Stimulated activated CD8-positive, alpha-beta memory T cell treated with anti-CD3 and anti-CD28 coated beads, Interleukin-12 subunit alpha, Interleukin-12 subunit beta, amount 100 ng/mL, for 24 hours (primary cell): ENCODE data around the gene CLDND1.

ENCODE experiments used
- DNase-seq: peaks from one replicate; pipeline ENCODE4 v3.0.0-alpha.2; 2020; ENCODE audit errors: extremely low read depth

Gene CLDND1

DNA sequence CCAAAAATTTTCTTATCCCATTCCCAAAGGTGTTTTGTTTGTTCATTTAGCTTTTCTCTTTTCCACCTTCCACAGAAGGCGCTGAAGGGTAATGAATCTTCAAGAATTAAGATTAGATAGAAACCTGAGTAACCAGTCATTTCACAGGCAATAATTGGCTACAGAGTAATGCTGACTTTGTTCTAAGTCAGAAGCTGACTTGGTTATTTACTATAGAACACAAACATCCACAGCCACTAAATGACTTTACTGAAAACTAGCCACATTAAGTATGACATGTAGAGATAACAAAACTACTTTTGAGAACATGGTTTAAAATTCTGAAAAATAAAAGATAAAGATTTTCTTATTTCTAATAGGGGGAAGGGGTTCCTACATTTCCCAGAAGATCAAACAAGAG is 7.8 kb downstream of the CLDND1 start:
- DNase-seq = no peak

DNA sequence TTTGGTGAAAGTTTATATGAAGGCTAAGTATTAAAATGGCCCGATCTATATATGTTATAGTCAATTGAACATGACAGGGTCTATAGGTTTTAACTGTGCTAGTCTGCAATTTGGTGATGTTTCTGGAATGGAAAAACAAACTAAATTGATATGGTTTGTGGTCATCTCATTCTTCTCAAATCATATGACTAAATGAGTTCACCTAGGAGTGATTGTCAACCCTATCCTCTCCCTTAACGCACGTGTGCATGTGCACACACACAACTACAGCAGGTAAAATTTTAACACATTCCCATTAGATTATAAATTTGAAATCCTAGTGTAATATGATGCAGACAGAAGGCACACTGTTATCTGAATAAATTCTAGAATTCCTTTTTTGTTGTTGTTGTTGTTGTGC is 9.0 kb downstream of the CLDND1 start:
- no peak for DNase-seq

DNA sequence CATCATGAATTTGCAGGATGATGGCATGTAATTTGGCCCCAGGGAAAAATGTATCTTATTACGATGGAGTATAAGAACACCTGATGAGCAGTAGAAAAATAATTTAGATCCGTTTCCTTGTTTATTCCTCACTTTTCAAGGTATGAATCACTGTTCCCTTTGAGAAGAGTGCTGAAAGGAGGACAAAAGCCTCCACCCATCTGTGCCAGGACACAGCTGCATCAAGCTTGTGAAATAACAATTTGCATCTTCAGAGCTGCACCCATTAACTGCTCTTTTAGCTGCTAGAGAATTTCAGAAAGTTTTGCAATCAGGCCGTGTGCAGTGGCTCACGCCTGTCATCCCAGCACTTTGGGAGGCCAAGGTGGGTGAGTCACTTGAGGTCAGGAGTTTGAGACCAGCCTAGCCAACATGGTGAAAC is 9.6 kb downstream of the CLDND1 start:
- no peak for DNase-seq

DNA sequence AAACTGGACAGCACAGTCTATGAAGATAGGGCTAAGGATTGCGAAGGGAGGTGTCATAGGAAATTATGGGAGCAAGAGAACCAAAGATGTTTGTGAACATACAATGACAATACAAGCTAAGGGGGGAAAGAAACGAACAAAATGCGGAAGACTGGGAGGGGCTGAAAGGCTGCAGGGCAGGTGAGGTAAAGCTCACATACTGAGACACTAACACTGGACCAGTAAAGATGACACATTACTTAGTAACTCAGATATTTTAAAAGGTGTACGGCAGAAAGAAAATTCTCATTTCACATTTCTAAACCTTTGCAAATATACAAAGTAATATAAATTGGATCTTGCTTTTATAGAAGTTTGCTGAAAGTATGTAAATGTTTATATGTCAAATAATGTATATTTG is 10.1 kb downstream of the CLDND1 start:
- no peak for DNase-seq

DNA sequence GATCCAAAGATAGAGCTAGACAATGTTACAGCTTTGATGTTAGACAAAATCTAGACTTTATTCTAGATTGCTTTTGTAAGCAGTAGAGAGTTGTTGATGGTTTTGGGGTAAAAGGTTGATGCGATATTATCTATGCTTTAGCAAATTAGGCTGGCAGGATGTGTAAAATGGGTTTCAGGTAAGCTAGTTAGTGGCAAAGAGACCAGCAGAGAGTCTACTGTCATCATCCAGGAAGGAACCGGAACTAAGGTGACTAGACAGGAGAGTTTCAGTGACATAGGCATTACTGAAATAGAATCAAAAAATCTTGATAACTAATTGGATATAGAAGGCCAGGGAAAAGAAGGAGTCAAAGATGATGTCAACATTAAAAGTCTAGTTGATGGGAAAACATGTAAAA is 14.1 kb downstream of the CLDND1 start:
- DNase-seq = no peak

DNA sequence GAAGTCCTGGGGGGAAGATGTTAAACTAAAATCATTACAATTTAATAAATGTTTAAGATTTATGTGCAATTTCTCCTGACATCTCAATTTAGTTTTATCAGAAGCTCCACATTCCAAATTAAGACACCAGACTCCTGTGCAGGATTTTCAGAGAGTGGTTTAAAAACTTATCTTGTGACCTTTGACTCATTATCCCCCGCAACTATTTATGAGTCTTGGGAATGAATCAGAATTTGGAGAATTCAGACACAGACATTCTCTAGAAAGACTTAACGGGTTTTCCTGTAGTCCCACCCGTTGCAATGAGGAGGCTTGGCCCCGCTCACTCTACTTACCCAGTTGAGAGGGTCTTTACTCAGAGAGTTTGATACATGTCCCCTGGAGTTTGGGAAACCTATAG is 18.2 kb downstream of the CLDND1 start:
- DNase-seq = no peak

DNA sequence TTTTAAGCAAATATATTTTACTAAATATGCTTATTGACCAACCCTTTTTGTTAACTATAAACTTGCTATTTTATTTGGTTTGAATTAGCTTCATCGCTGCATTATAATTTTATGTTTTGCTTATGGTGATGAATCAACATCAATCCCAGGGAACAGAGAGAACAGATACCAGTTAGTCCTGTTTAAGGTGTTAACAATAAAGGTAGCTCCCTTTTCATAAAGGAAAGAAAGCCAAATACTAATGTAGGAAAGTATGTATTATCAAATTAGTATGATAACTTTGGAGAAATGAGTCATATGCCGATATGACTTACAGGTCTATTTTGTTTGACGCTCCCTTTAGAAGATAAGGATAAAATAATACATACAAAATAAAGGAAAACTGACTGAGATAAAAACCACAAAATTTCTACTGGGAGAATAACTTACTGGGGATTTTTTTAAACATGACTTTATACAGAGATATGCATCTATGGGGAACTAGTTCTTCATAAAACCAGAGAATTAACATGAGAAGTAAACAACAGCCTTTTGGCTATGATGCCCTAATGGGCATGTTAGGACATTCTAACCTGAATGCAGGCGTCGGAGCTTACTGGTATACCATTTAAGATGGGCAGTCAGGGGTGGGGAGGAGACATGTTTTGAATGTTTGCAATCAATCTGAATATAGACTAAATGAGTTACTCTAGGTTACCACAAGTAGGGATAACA is 20.7 kb downstream of the CLDND1 start:
- no peak for DNase-seq

DNA sequence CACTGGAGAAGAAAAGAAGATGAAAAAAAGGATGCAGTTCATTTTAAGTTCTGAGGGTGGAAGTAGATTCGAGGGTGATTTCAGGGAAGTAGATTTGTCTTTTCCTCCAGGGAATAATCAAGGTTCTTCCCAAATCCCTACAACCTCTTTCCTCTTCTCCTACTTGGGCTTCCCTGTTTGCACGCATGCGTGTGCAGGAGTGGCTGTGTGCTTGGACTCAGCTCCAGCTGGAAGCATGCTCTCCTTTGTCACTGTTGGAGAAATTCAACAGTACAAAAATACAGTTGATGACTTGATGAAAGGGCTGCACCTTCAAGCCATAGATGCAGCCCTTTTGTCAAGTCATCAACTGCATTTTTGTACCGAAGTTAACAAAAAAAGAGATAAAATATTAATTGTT is 21.4 kb downstream of the CLDND1 start:
- no peak for DNase-seq

DNA sequence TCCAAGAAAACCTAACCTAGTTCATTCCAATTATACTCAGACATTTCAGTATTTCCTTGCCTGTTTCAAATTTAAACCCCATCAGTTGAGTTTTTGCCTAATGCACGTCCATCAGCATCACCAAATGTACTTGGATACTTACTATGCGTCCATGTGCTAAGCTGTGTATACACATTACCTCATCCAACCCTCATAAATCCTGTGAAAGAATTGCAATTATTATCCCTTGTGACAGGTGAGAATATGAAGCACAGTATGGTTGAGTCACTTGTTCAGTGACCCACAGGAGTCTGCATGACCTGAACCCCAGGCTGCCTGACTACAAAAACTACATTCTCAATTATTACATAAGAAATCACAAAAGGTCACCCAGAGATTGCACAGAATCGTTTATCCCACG is 22.7 kb downstream of the CLDND1 start:
- no peak for DNase-seq

DNA sequence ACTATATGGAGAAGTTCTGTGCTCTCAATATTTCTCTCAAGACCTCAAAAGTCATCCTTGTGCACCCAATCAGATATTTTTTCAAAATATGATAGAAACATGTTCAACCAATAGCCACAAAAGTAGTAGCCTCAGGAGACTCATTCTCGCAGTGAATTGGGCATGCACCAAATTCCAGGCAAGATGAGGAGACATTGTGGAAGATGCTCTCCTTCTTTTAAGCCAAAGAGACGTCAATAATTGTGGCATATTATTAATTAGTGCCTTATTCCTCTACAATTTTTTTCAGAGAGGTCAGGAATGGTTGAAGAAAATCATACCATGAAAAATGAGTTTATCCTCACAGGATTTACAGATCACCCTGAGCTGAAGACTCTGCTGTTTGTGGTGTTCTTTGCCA is 25.3 kb downstream of the CLDND1 start, which contains the start of gene OR5K2:
TSS of gene OR5K2 (plus strand) at position 301 of the 400 bp plus-strand sequence. CDS start at position 301, 0 bp downstream.
- DNase-seq = no peak

DNA sequence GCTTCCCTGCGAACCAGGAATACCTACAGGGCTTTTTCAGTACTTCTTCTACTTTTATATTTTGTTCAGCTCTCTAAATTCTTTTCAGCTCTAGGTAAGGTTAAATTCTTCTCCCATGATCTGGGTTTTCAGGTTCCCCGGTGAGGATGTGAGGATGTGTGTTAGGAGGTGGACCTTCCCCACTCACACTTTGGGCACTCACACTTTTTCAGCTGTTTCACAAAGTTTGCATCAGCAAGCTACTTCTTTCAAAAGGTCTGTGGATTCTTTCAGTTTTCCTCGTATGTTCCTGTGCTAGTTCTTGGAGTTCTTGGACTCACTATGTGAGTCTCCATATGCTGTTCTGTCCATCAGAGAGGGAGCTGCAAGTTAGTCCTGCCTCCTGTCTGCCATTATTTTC is 39.1 kb downstream of the CLDND1 start:
- DNase-seq = no peak

DNA sequence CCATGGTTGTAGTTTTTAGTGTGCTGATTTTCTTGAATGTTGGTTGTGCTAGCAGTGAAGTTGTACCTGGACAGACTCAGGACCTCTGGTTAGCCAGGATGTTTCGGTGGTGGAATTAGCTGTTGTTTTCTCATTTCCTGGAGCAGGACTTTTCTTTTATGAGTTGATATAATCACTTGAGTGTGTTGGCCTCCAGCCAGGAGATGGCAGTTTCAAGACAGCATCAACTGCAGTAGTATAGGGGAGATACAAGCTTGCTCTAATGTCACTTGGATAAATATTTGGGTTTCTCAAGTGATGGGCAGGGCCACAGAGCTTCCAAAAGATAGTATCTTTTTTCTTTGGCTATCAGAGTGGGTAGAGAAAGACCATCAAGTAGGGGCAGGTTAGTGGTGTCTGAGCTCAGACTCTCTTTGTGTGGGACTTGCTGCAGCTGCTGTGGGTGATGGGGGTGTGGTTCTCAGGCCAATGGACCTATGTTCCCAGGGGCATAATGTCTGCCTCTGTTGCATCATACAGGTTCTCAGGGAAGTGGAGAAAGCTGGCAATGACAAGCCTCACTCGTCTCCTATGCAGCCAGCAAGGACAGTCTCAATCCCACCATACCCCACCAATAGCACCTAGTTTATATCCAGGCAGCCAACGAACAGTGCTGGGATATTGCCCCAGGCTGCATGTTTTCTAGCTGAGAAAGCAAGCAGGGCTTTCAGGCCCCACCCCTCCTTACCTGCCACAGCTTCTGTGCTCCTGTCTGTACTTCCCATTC is 39.8 kb downstream of the CLDND1 start:
- DNase-seq = no peak
